HEK293 (cell line): ENCODE results near the gene CNTN2.

Experiments
- BCL6B ChIP-seq: fragments of 450-650 bp; formaldehyde crosslinking; IDR thresholded peaks from 2 replicates; pipeline ENCODE4 v1.5.1; 2017; ENCODE audit warnings: missing biosample characterization, missing genetic modification characterization
- ZBTB20 ChIP-seq: fragments of 450-650 bp; formaldehyde crosslinking; IDR thresholded peaks from 2 replicates; pipeline ENCODE4 v1.5.1; 2016; ENCODE audit warnings: missing biosample characterization, missing genetic modification characterization
- ZFHX2 ChIP-seq: fragments of 450-650 bp; formaldehyde crosslinking; conservative IDR thresholded peaks from 2 replicates; pipeline ENCODE4 v1.5.1; 2016; ENCODE audit warnings: missing biosample characterization, missing genetic modification characterization
- ZNF114 ChIP-seq: fragments of 450-650 bp; formaldehyde crosslinking; IDR thresholded peaks from 2 replicates; pipeline ENCODE4 v1.5.0; 2017; ENCODE audit warnings: missing biosample characterization, missing genetic modification characterization
- ZNF239 ChIP-seq: fragments of 450-650 bp; formaldehyde crosslinking; IDR thresholded peaks from 2 replicates; pipeline ENCODE4 v1.5.1; 2016; ENCODE audit warnings: missing biosample characterization, missing genetic modification characterization
- ZNF274 ChIP-seq, 2 experiments: fragments of 200-500 bp in 1 of 2; fragments of 450-650 bp in 1 of 2; sonication (Bioruptor generic) in 1 of 2; formaldehyde crosslinking in 1 of 2; IDR thresholded peaks; 2 replicates each; pipeline versions ENCODE4 v1.5.1 to v1.6.1; 2014 to 2016; ENCODE audit warnings: borderline replicate concordance in 1 of 2, inconsistent platforms in 1 of 2, low read length in 1 of 2, missing biosample characterization in 1 of 2, missing genetic modification characterization in 1 of 2
- ZNF664 ChIP-seq: fragments of 450-650 bp; formaldehyde crosslinking; IDR thresholded peaks from 2 replicates; pipeline ENCODE4 v1.5.1; 2016; ENCODE audit warnings: missing biosample characterization, missing genetic modification characterization
- TF ChIP-seq, protein P1 (sequence below): fragments of 450-650 bp; formaldehyde crosslinking; IDR thresholded peaks from 2 replicates; pipeline ENCODE4 v1.5.1; 2016; ENCODE audit warnings: missing biosample characterization, missing genetic modification characterization
- TF ChIP-seq, protein P2 (sequence below): fragments of 450-650 bp; formaldehyde crosslinking; IDR thresholded peaks from 2 replicates; pipeline ENCODE4 v1.5.1; 2016; ENCODE audit warnings: missing biosample characterization, missing genetic modification characterization
- TF ChIP-seq, protein P3 (sequence below): fragments of 450-650 bp; formaldehyde crosslinking; IDR thresholded peaks from 2 replicates; pipeline ENCODE4 v1.5.1; 2016; ENCODE audit warnings: missing biosample characterization, missing genetic modification characterization
- TF ChIP-seq, protein P4 (sequence below): fragments of 450-650 bp; formaldehyde crosslinking; IDR thresholded peaks from 2 replicates; pipeline ENCODE4 v1.5.1; 2016; ENCODE audit warnings: missing biosample characterization, missing genetic modification characterization
- TF ChIP-seq, protein P5 (sequence below): fragments of 450-650 bp; formaldehyde crosslinking; IDR thresholded peaks from 2 replicates; pipeline ENCODE4 v1.5.1; 2016; ENCODE audit warnings: missing biosample characterization, missing genetic modification characterization

GRCh38 chr1:205107327-205107726, 64.3 kb downstream of the CNTN2 start:
- TF ChIP-seq, protein P1, sequence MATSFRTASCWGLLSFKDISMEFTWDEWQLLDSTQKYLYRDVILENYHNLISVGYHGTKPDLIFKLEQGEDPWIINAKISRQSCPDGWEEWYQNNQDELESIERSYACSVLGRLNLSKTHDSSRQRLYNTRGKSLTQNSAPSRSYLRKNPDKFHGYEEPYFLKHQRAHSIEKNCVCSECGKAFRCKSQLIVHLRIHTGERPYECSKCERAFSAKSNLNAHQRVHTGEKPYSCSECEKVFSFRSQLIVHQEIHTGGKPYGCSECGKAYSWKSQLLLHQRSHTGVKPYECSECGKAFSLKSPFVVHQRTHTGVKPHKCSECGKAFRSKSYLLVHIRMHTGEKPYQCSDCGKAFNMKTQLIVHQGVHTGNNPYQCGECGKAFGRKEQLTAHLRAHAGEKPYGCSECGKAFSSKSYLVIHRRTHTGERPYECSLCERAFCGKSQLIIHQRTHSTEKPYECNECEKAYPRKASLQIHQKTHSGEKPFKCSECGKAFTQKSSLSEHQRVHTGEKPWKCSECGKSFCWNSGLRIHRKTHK (tag by site-specific recombination) = no peak
- TF ChIP-seq, protein P2, sequence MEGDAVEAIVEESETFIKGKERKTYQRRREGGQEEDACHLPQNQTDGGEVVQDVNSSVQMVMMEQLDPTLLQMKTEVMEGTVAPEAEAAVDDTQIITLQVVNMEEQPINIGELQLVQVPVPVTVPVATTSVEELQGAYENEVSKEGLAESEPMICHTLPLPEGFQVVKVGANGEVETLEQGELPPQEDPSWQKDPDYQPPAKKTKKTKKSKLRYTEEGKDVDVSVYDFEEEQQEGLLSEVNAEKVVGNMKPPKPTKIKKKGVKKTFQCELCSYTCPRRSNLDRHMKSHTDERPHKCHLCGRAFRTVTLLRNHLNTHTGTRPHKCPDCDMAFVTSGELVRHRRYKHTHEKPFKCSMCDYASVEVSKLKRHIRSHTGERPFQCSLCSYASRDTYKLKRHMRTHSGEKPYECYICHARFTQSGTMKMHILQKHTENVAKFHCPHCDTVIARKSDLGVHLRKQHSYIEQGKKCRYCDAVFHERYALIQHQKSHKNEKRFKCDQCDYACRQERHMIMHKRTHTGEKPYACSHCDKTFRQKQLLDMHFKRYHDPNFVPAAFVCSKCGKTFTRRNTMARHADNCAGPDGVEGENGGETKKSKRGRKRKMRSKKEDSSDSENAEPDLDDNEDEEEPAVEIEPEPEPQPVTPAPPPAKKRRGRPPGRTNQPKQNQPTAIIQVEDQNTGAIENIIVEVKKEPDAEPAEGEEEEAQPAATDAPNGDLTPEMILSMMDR (tag by site-specific recombination) = no peak
- TF ChIP-seq, protein P3, sequence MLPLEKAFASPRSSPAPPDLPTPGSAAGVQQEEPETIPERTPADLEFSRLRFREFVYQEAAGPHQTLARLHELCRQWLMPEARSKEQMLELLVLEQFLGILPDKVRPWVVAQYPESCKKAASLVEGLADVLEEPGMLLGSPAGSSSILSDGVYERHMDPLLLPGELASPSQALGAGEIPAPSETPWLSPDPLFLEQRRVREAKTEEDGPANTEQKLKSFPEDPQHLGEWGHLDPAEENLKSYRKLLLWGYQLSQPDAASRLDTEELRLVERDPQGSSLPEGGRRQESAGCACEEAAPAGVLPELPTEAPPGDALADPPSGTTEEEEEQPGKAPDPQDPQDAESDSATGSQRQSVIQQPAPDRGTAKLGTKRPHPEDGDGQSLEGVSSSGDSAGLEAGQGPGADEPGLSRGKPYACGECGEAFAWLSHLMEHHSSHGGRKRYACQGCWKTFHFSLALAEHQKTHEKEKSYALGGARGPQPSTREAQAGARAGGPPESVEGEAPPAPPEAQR (tag by site-specific recombination) = no peak
- no peak for TF ChIP-seq ZNF274 (IDR thresholded peaks at IDR 0.05; ENCODE audit: low read length)
- no peak for TF ChIP-seq ZNF274 (tag by site-specific recombination; IDR thresholded peaks at IDR 0.05; ENCODE audit: borderline replicate concordance)
- no peak for TF ChIP-seq ZNF114 (tag by site-specific recombination)
- TF ChIP-seq ZNF239 = no peak
- TF ChIP-seq, protein P4, sequence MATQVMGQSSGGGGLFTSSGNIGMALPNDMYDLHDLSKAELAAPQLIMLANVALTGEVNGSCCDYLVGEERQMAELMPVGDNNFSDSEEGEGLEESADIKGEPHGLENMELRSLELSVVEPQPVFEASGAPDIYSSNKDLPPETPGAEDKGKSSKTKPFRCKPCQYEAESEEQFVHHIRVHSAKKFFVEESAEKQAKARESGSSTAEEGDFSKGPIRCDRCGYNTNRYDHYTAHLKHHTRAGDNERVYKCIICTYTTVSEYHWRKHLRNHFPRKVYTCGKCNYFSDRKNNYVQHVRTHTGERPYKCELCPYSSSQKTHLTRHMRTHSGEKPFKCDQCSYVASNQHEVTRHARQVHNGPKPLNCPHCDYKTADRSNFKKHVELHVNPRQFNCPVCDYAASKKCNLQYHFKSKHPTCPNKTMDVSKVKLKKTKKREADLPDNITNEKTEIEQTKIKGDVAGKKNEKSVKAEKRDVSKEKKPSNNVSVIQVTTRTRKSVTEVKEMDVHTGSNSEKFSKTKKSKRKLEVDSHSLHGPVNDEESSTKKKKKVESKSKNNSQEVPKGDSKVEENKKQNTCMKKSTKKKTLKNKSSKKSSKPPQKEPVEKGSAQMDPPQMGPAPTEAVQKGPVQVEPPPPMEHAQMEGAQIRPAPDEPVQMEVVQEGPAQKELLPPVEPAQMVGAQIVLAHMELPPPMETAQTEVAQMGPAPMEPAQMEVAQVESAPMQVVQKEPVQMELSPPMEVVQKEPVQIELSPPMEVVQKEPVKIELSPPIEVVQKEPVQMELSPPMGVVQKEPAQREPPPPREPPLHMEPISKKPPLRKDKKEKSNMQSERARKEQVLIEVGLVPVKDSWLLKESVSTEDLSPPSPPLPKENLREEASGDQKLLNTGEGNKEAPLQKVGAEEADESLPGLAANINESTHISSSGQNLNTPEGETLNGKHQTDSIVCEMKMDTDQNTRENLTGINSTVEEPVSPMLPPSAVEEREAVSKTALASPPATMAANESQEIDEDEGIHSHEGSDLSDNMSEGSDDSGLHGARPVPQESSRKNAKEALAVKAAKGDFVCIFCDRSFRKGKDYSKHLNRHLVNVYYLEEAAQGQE (tag by site-specific recombination) = no peak
- TF ChIP-seq ZBTB20 (tag by site-specific recombination) = no peak
- TF ChIP-seq ZFHX2 (tag by site-specific recombination) = no peak
- TF ChIP-seq, protein P5, sequence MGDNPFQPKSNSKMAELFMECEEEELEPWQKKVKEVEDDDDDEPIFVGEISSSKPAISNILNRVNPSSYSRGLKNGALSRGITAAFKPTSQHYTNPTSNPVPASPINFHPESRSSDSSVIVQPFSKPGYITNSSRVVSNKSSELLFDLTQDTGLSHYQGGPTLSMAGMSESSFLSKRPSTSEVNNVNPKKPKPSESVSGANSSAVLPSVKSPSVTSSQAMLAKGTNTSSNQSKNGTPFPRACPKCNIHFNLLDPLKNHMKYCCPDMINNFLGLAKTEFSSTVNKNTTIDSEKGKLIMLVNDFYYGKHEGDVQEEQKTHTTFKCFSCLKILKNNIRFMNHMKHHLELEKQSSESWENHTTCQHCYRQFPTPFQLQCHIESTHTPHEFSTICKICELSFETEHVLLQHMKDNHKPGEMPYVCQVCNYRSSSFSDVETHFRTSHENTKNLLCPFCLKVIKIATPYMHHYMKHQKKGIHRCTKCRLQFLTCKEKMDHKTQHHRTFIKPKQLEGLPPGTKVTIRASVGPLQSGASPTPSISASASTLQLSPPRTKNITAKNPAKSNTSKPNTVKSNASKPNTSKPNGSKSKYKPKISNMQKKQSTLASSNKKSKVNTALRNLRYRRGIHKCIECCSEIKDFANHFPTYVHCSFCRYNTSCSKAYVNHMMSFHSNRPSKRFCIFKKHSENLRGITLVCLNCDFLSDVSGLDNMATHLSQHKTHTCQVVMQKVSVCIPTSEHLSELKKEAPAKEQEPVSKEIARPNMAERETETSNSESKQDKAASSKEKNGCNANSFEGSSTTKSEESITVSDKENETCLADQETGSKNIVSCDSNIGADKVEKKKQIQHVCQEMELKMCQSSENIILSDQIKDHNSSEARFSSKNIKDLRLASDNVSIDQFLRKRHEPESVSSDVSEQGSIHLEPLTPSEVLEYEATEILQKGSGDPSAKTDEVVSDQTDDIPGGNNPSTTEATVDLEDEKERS (tag by site-specific recombination) = no peak
- TF ChIP-seq BCL6B (tag by site-specific recombination) = no peak
- no peak for TF ChIP-seq ZNF664
